ENCODE results near the gene TEDC2. TPM values are rescaled to one million over a fixed set of nuclear protein-coding genes. Genes with fewer than 3 reads are reported as not detected.

TEDC2 gene
- total RNA-seq, 1 experiment from 2014 or later: 45.4 TPM

DNA sequence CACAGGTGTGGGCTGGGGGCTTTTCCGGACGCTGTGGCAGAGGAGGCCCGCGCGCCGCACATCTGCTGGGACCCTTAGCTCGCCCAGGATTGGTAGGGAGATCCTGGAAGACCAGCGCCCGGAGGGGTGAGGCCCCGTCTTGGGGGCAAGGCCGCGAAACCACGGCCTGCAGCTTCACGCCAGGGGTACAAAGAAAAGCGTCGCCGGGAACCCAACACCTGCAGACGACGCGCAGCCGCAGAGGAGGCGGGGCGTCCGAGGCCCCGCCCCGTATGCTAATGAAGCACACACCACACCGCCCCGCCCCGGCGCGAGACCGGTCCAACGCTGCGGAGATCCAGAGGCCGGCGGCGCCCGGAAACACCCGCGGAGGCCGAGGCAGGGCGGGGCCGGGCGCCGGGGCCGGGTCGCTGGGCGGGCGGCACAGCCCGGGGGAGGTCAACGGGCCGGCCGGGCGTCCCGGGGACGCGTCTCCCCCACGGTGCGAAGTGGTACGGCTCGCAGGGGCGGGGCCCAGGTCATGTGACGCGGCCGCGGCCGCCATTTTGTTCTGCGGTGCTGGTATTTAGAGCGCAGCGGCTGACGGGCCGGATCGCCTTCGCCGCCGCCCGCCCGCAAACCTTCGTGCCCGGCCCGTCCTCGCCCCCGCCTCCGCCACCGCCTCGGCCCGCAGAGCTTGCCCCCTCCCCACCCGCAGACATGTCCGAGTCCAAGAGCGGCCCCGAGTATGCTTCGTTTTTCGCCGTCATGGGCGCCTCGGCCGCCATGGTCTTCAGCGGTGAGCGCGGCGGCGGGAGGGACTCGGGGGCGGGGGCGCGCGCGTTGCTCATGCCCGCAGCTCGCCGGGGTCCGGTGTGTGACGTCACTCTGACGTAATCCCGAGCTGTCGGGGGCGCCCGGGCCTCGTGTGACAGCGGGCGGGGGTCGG, 53.8 kb downstream of the TEDC2 start, which contains the start of gene ATP6V0C:
Gene ATP6V0C, plus strand, starts transcription at position 548 of the 928 bp plus-strand sequence. Its CDS starts 152 bp downstream, at position 700.
- peak within 1 kb of the TSS; percentile 90 to 91 for H3K4me3 Mint-ChIP-seq
- H3K18ac ChIP-seq (ENCODE audit: insufficient read length, low read depth, low read length): peak within 1 kb of the TSS; percentile 89
- no peaks in the 10 kb centered on the region for H3K9me3 ChIP-seq (ENCODE audit: control insufficient read depth, low read depth, low read length)
- H2AFZ ChIP-seq (ENCODE audit: low read length): no peak within 1 kb of the TSS
- peak within 1 kb of the TSS; percentile 94 to 98 (median 98) for H3K27ac Mint-ChIP-seq
- H3K27me3 ChIP-seq (ENCODE audit: insufficient read depth, low read length): no peaks in the 10 kb centered on the region
- no CpG with 5 or more reads among the region's 122 CpGs for WGBS (ENCODE audit: extremely low coverage, insufficient read length, low lambda C conversion rate)
- no peak within 1 kb of the TSS for H2BK5ac ChIP-seq (ENCODE audit: insufficient read length, low read length)
- H3K14ac ChIP-seq (ENCODE audit: insufficient read depth, low read length): peak within 1 kb of the TSS; percentile 94
- no peak within 1 kb of the TSS for H2AK5ac ChIP-seq (ENCODE audit: insufficient read length, low read length)
- H3K4me1 Mint-ChIP-seq: peaks cover 42 to 55% of the 10 kb centered on the region in 2 experiments
- H3K27me3 Mint-ChIP-seq (ENCODE audit: low read depth): peaks cover 5% of the 10 kb centered on the region
- no peak within 1 kb of the TSS for H2BK20ac ChIP-seq (ENCODE audit: low read depth, low read length, poor library complexity, severe bottlenecking)
- H3K79me2 ChIP-seq (ENCODE audit: insufficient read depth, low read length): peaks cover 36% of the 10 kb centered on the region; the same call in 1 of the 2 replicates
- peaks cover 16% of the 10 kb centered on the region for H3K23me2 ChIP-seq (ENCODE audit: insufficient read length, low read depth, low read length, poor library complexity, severe bottlenecking)
- H3K4ac ChIP-seq (ENCODE audit: low read depth, low read length): no peak within 1 kb of the TSS; the same call in none of the 2 replicates
- no peak within 1 kb of the TSS for H3K27ac ChIP-seq (ENCODE audit: insufficient read length, low read depth, low read length)
- H3K9ac ChIP-seq (ENCODE audit: extremely low read depth, insufficient read length, low read length): peak within 1 kb of the TSS; percentile 74
- no peak within 1 kb of the TSS for H3K23ac ChIP-seq (ENCODE audit: insufficient read length, low read depth, low read length)
- H3T11ph ChIP-seq (ENCODE audit: low read length): no peak within 1 kb of the TSS
- no peak within 1 kb of the TSS for H2BK120ac ChIP-seq (ENCODE audit: low read depth, low read length, poor library complexity, severe bottlenecking)
- H2BK12ac ChIP-seq (ENCODE audit: insufficient read length, low read depth, low read length): no peak within 1 kb of the TSS
- no peak within 1 kb of the TSS for H4K5ac ChIP-seq (ENCODE audit: insufficient read length, low read depth, low read length)
- no peaks in the 10 kb centered on the region for H4K20me1 ChIP-seq (ENCODE audit: control insufficient read depth, insufficient read depth, insufficient read length)
- H4K91ac ChIP-seq (ENCODE audit: insufficient read length, low read depth, low read length): no peak within 1 kb of the TSS
- no peak within 1 kb of the TSS for H4K8ac ChIP-seq (replicated peaks; ENCODE audit: insufficient read length, low read depth, low read length)
- peak; percentile 92 for DNase-seq
- H3K36me3 Mint-ChIP-seq (ENCODE audit: insufficient read depth in 1 of 3, low read depth in 3 of 3): peaks cover 2 to 11% (median 8%) of the 10 kb centered on the region in 3 experiments; a peak in 6 of 7 replicates
- H2BK15ac ChIP-seq (ENCODE audit: low read depth, low read length): no peak within 1 kb of the TSS
- peak within 1 kb of the TSS; percentile 92 for H3K4me2 ChIP-seq (ENCODE audit: insufficient read depth, insufficient read length, low read length)
- no peak within 1 kb of the TSS for H3K56ac ChIP-seq (ENCODE audit: insufficient read length, low read depth, low read length)
- H3K79me1 ChIP-seq (ENCODE audit: insufficient read depth, low read depth, low read length, poor library complexity, severe bottlenecking): peaks cover 7% of the 10 kb centered on the region
- H3K4me1 ChIP-seq (ENCODE audit: insufficient read depth, low read length): peaks cover 3% of the 10 kb centered on the region; the same call in 1 of the 2 replicates
- no peaks in the 10 kb centered on the region; a peak in 1 of 5 replicates for H3K9me3 Mint-ChIP-seq
- TF ChIP-seq, protein P1, sequence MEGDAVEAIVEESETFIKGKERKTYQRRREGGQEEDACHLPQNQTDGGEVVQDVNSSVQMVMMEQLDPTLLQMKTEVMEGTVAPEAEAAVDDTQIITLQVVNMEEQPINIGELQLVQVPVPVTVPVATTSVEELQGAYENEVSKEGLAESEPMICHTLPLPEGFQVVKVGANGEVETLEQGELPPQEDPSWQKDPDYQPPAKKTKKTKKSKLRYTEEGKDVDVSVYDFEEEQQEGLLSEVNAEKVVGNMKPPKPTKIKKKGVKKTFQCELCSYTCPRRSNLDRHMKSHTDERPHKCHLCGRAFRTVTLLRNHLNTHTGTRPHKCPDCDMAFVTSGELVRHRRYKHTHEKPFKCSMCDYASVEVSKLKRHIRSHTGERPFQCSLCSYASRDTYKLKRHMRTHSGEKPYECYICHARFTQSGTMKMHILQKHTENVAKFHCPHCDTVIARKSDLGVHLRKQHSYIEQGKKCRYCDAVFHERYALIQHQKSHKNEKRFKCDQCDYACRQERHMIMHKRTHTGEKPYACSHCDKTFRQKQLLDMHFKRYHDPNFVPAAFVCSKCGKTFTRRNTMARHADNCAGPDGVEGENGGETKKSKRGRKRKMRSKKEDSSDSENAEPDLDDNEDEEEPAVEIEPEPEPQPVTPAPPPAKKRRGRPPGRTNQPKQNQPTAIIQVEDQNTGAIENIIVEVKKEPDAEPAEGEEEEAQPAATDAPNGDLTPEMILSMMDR (conservative IDR thresholded peaks at IDR 0.05): 0 out of 3 replicates have a peak, but pooled peaks have one; percentile 8

Small RNA genes lying within 50 kb of the gene (microRNA-seq; reads per million reads assigned to microRNA genes)
- gene MIR6767 (ENCODE audit: borderline microRNAs expressed) (not detected), gene MIR6768 (ENCODE audit: borderline microRNAs expressed) (not detected)

Other genes with a start within 250 kb of the TEDC2 start
- 10.8 and 11.9 TPM in 2 replicates for gene BRICD5, start 249.2 kb upstream of the TEDC2 start, total RNA-seq (2021)
- gene PGP, start 245.3 kb upstream of the TEDC2 start, total RNA-seq (2021): 37.4 and 38.3 TPM in 2 replicates
- 35.9 and 37.6 TPM in 2 replicates for gene E4F1, start 236.5 kb upstream of the TEDC2 start, total RNA-seq (2021)
- gene DNASE1L2, start 223.7 kb upstream of the TEDC2 start, total RNA-seq (2021): 2.5 TPM in 2 replicates
- 90.0 and 95.4 TPM in 2 replicates for gene ECI1, start 208.5 kb upstream of the TEDC2 start, total RNA-seq (2021)
- gene RNPS1, start 192.0 kb upstream of the TEDC2 start, total RNA-seq (2021): 384 and 394 TPM in 2 replicates
- gene ABCA3, start 119.4 kb upstream of the TEDC2 start, total RNA-seq (2021): 8.0 and 9.5 TPM in 2 replicates
- 61.6 and 62.2 TPM in 2 replicates for gene CCNF, start 30.7 kb upstream of the TEDC2 start, total RNA-seq (2021)
- gene NTN3, start 11.2 kb downstream of the TEDC2 start, total RNA-seq (2021): 1.3 TPM in 2 replicates
- 19.0 and 19.8 TPM in 2 replicates for gene TBC1D24, start 15.0 kb downstream of the TEDC2 start, total RNA-seq (2021)
- gene ATP6V0C, start 53.8 kb downstream of the TEDC2 start, total RNA-seq (2021): 176 and 184 TPM in 2 replicates
- 56.4 and 61.5 TPM in 2 replicates for gene AMDHD2, start 60.3 kb downstream of the TEDC2 start, total RNA-seq (2021)
- not detected in 2 replicates for gene CEMP1, start 71.3 kb downstream of the TEDC2 start, total RNA-seq (2021)
- gene PDPK1, start 77.9 kb downstream of the TEDC2 start, total RNA-seq (2021): 32.8 and 34.0 TPM in 2 replicates
- 38.8 and 39.9 TPM in 2 replicates for gene KCTD5, start 222.4 kb downstream of the TEDC2 start, total RNA-seq (2021)

Data from H9 (cell line).